Prostate gland (tissue), 2 donors: ENCODE data around the gene MUC2.

Experiments used
- CTCF ChIP-seq, 4 experiments: fragments of 200-600 bp in 2 of 4; fragments of 450-650 bp in 2 of 4; sonication (generic) in 2 of 4; IDR thresholded peaks; 1 replicate in 3 of 4; 2 replicates in 1 of 4; pipeline ENCODE4 v1.5.1; 2016 to 2019; ENCODE audit warnings: antibody characterized with exemption in 4 of 4, mild to moderate bottlenecking in 2 of 4, moderate library complexity in 2 of 4
- POLR2A ChIP-seq: fragments of 450-650 bp; IDR thresholded peaks from one replicate; pipeline ENCODE4 v1.6.1; 2016; ENCODE audit warnings: antibody characterized with exemption, mild to moderate bottlenecking
- POLR2AphosphoS5 ChIP-seq: sonication (generic); formaldehyde crosslinking; IDR thresholded peaks from one replicate; pipeline ENCODE4 v1.6.1; 2017; ENCODE audit warnings: antibody characterized with exemption

GRCh38 chr11:1033016-1033798 lies 41.5 kb upstream of the MUC2 start:
- no peak for TF ChIP-seq CTCF (IDR thresholded peaks at IDR 0.05)
- no peak for TF ChIP-seq POLR2A
- TF ChIP-seq POLR2AphosphoS5: no peak
